Measurements from ENCODE around the gene ZNF821.
"Not testable (repeated sequence)": the region's sequence is repeated elsewhere in the genome, so short reads cannot be mapped to it uniquely, and the experiment has no call there.

The ZNF821 gene

GRCh38 chr16:71883849-71884638 lies at the start of gene ZNF821:
Gene ZNF821 (minus strand): TSS chr16:71884182. CDS start chr16:71879946, 4,236 bp downstream.
- peak; percentile 79 to 84 for DNase-seq

GRCh38 chr16:71933017-71933416 lies 49.0 kb upstream of the ZNF821 start:
- no peak for DNase-seq

GRCh38 chr16:71931599-71931998 lies 47.6 kb upstream of the ZNF821 start:
- no peak for DNase-seq

GRCh38 chr16:71931001-71931400 lies 47.0 kb upstream of the ZNF821 start:
- DNase-seq, result no peak

- DNase-seq, result no peak
Observed at GRCh38 chr16:71930013-71930563, 46.1 kb upstream of the ZNF821 start.

GRCh38 chr16:71929048-71929447 lies 45.1 kb upstream of the ZNF821 start:
- no peak for DNase-seq

GRCh38 chr16:71927787-71928186 lies 43.8 kb upstream of the ZNF821 start:
- DNase-seq, result no peak

- DNase-seq, result no peak
Observed at GRCh38 chr16:71927383-71927782, 43.4 kb upstream of the ZNF821 start.

GRCh38 chr16:71924710-71925109 lies 40.7 kb upstream of the ZNF821 start:
- no peak for DNase-seq

GRCh38 chr16:71923941-71924690 lies 40.1 kb upstream of the ZNF821 start:
- DNase-seq, result no peak

GRCh38 chr16:71920658-71921057 lies 36.7 kb upstream of the ZNF821 start:
- DNase-seq, result no peak

- DNase-seq, result no peak
Observed at GRCh38 chr16:71919035-71919434, 35.1 kb upstream of the ZNF821 start.

GRCh38 chr16:71917900-71918299 lies 33.9 kb upstream of the ZNF821 start:
- DNase-seq, result peak in 1 of 2 experiments; percentile 1

- peak in 1 of 2 experiments; percentile 9 for DNase-seq
Observed at GRCh38 chr16:71916397-71916920, 32.5 kb upstream of the ZNF821 start.

- peak in 1 of 2 experiments; percentile 0 for DNase-seq
Observed at GRCh38 chr16:71915350-71915749, 31.4 kb upstream of the ZNF821 start.

GRCh38 chr16:71914802-71915201 lies 30.8 kb upstream of the ZNF821 start:
- no peak for DNase-seq

GRCh38 chr16:71912534-71913275 lies 28.7 kb upstream of the ZNF821 start:
- DNase-seq, result no peak

GRCh38 chr16:71911121-71911520 lies 27.1 kb upstream of the ZNF821 start:
- DNase-seq, result no peak

GRCh38 chr16:71905765-71906164 lies 21.8 kb upstream of the ZNF821 start:
- not testable (repeated sequence) for DNase-seq

GRCh38 chr16:71904239-71904638 lies 20.3 kb upstream of the ZNF821 start:
- no peak for DNase-seq

GRCh38 chr16:71903608-71904007 lies 19.6 kb upstream of the ZNF821 start:
- DNase-seq, result no peak

- DNase-seq, result no peak
Observed at GRCh38 chr16:71902656-71903365, 18.8 kb upstream of the ZNF821 start.

Data from activated T-cell treated with anti-CD3 and anti-CD28 coated beads, Interleukin-2, amount 50 U/mL, for 48 hours (primary cell).